ENCODE results near the gene STXBP5L. TPM values are rescaled to one million over a fixed set of nuclear protein-coding genes. Genes with fewer than 3 reads are reported as not detected.
"Not testable (repeated sequence)": the region's sequence is repeated elsewhere in the genome, so short reads cannot be mapped to it uniquely, and the experiment has no call there.

The STXBP5L gene
- total RNA-seq, 1 donor from 2014 or later: 8.5 TPM

DNA sequence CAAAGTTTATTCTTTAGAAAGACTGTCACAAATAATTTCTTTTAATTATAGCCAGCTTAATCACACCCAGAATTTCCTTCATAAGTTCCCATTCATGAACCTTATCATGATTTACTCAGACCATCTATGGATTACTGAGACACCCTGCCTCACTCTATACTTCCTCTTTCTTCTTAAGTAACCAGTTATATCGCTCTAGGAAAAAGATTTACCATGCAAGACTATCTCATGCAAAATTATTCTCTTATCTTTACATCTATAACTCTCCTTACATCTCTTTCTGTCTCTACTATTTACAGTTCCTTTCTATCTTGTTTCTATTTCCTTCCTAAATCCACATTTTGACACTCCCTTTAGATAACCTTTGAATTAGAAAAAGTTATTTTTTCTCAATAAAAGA lies 321.0 kb downstream of the STXBP5L start:
- H3K9me3 Mint-ChIP-seq (ENCODE audit: low read depth): no peaks in the 10 kb centered on the region
- no peaks in the 10 kb centered on the region for H3K27me3 Mint-ChIP-seq
- TF ChIP-seq, protein P1, sequence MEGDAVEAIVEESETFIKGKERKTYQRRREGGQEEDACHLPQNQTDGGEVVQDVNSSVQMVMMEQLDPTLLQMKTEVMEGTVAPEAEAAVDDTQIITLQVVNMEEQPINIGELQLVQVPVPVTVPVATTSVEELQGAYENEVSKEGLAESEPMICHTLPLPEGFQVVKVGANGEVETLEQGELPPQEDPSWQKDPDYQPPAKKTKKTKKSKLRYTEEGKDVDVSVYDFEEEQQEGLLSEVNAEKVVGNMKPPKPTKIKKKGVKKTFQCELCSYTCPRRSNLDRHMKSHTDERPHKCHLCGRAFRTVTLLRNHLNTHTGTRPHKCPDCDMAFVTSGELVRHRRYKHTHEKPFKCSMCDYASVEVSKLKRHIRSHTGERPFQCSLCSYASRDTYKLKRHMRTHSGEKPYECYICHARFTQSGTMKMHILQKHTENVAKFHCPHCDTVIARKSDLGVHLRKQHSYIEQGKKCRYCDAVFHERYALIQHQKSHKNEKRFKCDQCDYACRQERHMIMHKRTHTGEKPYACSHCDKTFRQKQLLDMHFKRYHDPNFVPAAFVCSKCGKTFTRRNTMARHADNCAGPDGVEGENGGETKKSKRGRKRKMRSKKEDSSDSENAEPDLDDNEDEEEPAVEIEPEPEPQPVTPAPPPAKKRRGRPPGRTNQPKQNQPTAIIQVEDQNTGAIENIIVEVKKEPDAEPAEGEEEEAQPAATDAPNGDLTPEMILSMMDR (IDR thresholded peaks at IDR 0.05; ENCODE audit: unreplicated experiment): no peak
- no peak overlapping the region for H3K4me3 Mint-ChIP-seq (ENCODE audit: low read depth)
- DNase-seq (ENCODE audit: low spot score, unreplicated experiment): no peak
- H3K27ac Mint-ChIP-seq: no peak overlapping the region
- H3K4me1 Mint-ChIP-seq (ENCODE audit: low read depth): no peaks in the 10 kb centered on the region
- H3K36me3 Mint-ChIP-seq (ENCODE audit: insufficient read depth): no peaks in the 10 kb centered on the region

DNA sequence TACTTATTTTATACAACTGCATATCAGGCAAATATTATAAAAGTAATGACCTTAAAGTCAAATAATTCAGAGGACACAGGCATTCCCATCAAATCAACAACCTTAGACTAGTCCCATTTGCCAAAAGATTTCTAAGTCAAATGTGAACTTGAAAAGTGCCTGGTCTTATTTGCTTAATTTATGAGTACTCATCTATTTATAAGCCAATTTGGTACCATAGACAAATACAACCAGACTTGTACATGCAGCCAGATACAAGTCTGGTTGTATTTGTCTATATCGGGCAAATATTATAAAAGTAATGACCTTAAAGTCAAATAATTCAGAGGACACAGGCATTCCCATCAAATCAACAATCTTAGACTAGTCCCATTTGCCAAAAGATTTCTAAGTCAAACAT lies 322.2 kb downstream of the STXBP5L start:
- not testable (repeated sequence) for H3K27ac Mint-ChIP-seq; H3K36me3 Mint-ChIP-seq (ENCODE audit: insufficient read depth); H3K4me3 Mint-ChIP-seq (ENCODE audit: low read depth); H3K9me3 Mint-ChIP-seq (ENCODE audit: low read depth); H3K27me3 Mint-ChIP-seq; H3K4me1 Mint-ChIP-seq (ENCODE audit: low read depth); DNase-seq (ENCODE audit: low spot score, unreplicated experiment)

DNA sequence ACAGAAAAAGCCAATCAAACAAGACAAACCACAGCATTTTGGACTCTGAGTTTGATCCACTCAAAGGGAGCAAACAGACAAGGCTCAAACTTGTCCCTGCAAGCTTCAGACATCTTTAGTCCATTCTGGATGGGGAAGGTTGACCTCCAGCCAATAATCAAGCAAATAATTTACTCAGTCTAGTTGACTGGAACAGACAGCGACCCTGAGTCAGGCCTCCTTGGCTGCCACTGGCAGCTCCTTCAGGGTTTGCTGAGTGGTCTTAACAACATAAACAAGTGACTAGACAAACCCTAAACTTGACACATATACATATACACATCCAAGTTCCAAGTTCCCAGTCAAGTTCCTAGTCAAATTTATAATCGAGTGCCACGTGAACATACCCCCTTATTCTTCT lies 323.9 kb downstream of the STXBP5L start:
- H3K36me3 Mint-ChIP-seq (ENCODE audit: insufficient read depth): no peaks in the 10 kb centered on the region
- H3K27ac Mint-ChIP-seq: no peak overlapping the region
- TF ChIP-seq, protein P1 (IDR thresholded peaks at IDR 0.05; ENCODE audit: unreplicated experiment): no peak
- no peak overlapping the region for H3K4me3 Mint-ChIP-seq (ENCODE audit: low read depth)
- no peaks in the 10 kb centered on the region for H3K4me1 Mint-ChIP-seq (ENCODE audit: low read depth)
- no peaks in the 10 kb centered on the region for H3K9me3 Mint-ChIP-seq (ENCODE audit: low read depth)
- H3K27me3 Mint-ChIP-seq: no peaks in the 10 kb centered on the region
- no peak for DNase-seq (ENCODE audit: low spot score, unreplicated experiment)

DNA sequence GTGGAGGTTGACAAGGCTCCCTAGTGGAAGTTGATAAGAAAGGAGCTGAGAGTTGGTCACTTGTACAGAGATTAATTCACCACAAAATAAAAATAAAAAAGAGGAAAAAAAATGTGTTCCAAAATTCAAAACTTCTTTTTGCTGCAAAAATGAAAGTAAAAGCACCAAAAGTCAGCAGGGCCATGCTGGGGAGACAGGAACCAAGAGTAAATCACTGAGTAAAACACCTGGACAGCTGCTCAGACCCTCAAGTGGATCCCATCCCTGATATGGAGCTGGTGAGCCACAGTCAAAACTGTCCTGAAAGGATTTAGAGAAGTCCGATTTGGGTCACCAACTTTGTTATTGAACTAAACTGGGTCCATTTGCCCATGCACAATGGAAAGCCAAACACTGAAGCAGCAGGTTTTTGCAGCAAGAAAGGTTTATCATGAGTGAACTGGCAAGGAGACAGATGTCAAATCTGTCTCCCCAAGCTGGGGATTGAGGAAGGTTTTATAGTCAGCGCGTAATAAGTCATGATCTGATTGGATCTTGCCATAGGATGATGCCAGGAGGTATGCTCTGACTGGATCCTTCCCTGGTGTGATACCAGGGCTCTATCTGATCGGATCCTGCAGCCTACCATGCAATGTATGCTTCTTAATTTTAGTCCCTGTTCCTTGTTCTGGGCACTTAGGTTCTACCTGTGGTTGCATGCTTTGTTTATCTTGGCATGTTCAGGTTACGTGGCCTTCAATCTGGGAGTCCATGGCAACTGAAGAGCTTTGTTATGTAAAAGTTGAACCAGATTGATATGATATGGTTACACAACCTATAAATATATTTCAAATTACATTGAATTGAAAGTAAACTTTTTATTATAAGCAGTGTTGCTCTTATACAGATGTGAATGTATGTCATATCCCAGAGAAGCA lies 324.6 kb downstream of the STXBP5L start:
- H3K4me3 Mint-ChIP-seq (ENCODE audit: low read depth): no peak overlapping the region
- H3K27ac Mint-ChIP-seq: no peak overlapping the region
- TF ChIP-seq, protein P1 (IDR thresholded peaks at IDR 0.05; ENCODE audit: unreplicated experiment): no peak
- DNase-seq (ENCODE audit: low spot score, unreplicated experiment): no peak
- H3K36me3 Mint-ChIP-seq (ENCODE audit: insufficient read depth): no peaks in the 10 kb centered on the region
- no peaks in the 10 kb centered on the region for H3K9me3 Mint-ChIP-seq (ENCODE audit: low read depth)
- no peaks in the 10 kb centered on the region for H3K27me3 Mint-ChIP-seq
- no peaks in the 10 kb centered on the region for H3K4me1 Mint-ChIP-seq (ENCODE audit: low read depth)

DNA sequence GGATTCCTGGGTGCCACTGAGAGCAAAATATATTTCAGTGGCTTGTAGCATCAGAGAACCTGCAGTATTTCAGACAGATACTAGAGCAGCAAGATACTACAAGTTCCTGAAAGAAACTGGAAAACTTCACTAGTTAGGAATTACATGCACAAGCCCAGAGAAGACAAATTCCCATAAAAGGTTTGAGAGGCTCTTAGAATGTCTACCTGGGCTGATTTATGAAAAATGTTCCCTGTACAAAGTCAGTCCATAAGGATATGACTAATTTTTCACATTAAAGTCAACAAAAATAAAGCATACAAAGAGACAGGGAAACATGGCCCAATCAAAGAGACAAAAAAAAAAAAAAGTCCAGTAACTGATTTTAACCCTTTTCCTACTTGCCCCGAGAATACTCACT lies 335.2 kb downstream of the STXBP5L start:
- Mint-ChIP-seq H3K4me3 (ENCODE audit: low read depth) (no peak overlapping the region), H3K4me1 (ENCODE audit: low read depth) (peaks cover 7% of the 10 kb centered on the region), H3K27ac (no peak overlapping the region), H3K36me3 (ENCODE audit: insufficient read depth) (no peaks in the 10 kb centered on the region), H3K27me3 (no peaks in the 10 kb centered on the region), H3K9me3 (ENCODE audit: low read depth) (peaks cover under 1% of the 10 kb centered on the region)
- no peak for DNase-seq (ENCODE audit: low spot score, unreplicated experiment)
- TF ChIP-seq, protein P1 (IDR thresholded peaks at IDR 0.05; ENCODE audit: unreplicated experiment): no peak

DNA sequence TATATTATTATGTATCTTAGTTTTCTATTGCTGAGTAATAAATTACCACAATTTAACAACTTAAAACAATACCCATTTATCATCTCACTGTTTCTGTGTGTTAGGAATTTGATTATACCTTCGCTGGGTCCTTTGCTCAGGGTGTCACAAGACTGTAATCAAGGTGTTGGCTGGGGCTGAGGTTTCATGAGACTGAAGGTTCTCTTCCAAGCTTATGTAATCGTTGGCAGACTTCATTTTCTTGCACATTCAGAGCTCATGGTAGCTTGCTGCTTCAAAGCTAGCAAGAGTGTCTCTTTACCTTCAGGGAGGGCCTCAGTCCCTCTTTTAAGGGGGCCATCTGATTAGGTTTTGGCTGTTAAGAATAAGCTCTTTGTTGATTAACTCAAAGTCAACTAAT lies 344.7 kb downstream of the STXBP5L start:
- H3K4me1 Mint-ChIP-seq (ENCODE audit: low read depth): peaks cover 13% of the 10 kb centered on the region

More for the DNA sequence above, 344.7 kb downstream of the STXBP5L start:
- peaks cover 7% of the 10 kb centered on the region for H3K9me3 Mint-ChIP-seq (ENCODE audit: low read depth)
- TF ChIP-seq, protein P1 (IDR thresholded peaks at IDR 0.05; ENCODE audit: unreplicated experiment): no peak
- no peak overlapping the region for H3K27ac Mint-ChIP-seq
- DNase-seq (ENCODE audit: low spot score, unreplicated experiment): no peak
- no peak overlapping the region for H3K4me3 Mint-ChIP-seq (ENCODE audit: low read depth)
- H3K27me3 Mint-ChIP-seq: no peaks in the 10 kb centered on the region
- no peaks in the 10 kb centered on the region for H3K36me3 Mint-ChIP-seq (ENCODE audit: insufficient read depth)

All from progenitor cell of endocrine pancreas (in vitro differentiated cells).